OCI-LY3 (cell line): ENCODE measurements around the gene MRPS18A.
"Not testable (repeated sequence)": the region's sequence is repeated elsewhere in the genome, so short reads cannot be mapped to it uniquely, and the experiment has no call there.

Source experiments
- CTCF ChIP-seq: fragments of 200-600, 300-600 bp; sonication (generic); IDR thresholded peaks from 2 replicates; pipeline ENCODE4 v1.5.1; 2014; ENCODE audit warnings: antibody characterized with exemption, low read length, low read depth
- EZH2phosphoT487 ChIP-seq: fragments of 200-600 bp; shearing (Covaris generic); IDR thresholded peaks from 2 replicates; pipeline ENCODE4 v1.6.1; 2018; ENCODE audit warnings: antibody characterized with exemption, mixed run types, low read depth

GRCh38 chr6:43652822-43653221 lies 34.8 kb downstream of the MRPS18A start:
- TF ChIP-seq EZH2phosphoT487, CTCF: not testable (repeated sequence)
